ENCODE results near the gene LEF1.

The LEF1 gene

DNA sequence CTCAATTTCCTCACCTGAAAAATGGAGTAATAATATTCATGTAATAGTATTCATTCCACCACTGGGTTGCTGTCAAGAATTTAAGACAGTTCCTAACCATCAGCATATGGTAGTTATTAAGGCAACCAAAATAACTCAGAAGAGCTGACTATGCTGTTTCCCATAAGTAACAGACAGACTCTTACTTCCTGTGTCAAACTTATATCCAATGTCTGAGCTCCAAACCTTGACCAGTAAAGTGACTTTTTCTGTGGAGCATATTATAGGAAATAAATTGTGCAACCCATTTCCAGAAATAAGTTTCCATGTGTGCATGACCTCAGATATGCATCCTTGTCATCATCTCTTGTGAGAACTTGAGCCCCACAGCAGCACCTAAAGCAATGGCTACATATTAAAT is 100.3 kb downstream of the LEF1 start:
- Histone ChIP-seq H2AFZ (ENCODE audit: low read length) (no peak overlapping the region), H3K4ac (ENCODE audit: low read length) (no peak overlapping the region), H2BK120ac (ENCODE audit: low read depth, low read length) (no peak overlapping the region), H4K8ac (ENCODE audit: low read depth, low read length) (no peak overlapping the region), H3K79me1 (ENCODE audit: low read depth, low read length) (no peaks in the 10 kb centered on the region), H3K4me2 (ENCODE audit: insufficient read depth, low read length, poor library complexity, severe bottlenecking) (no peak overlapping the region), H3K18ac (ENCODE audit: low read length) (no peak overlapping the region), H3K36me3 (replicated peaks in 1 of 2; ENCODE audit: control insufficient read depth in 2 of 2, insufficient read depth in 2 of 2, low read length in 2 of 2) (no peaks in the 10 kb centered on the region), H2AK5ac (ENCODE audit: low read depth, low read length) (no peak overlapping the region), H3K14ac (ENCODE audit: low read length) (no peak overlapping the region), H3K23ac (ENCODE audit: low read depth, low read length, poor library complexity) (no peak overlapping the region), H4K91ac (ENCODE audit: low read depth, low read length, poor library complexity) (no peak overlapping the region), H3K9me3 (replicated peaks in 1 of 2; ENCODE audit: control insufficient read depth in 2 of 2, insufficient read depth in 1 of 2, low read depth in 1 of 2, low read length in 2 of 2) (no peaks in the 10 kb centered on the region), H2BK5ac (ENCODE audit: low read length) (no peak overlapping the region), H3K27ac (replicated peaks; ENCODE audit: low read length) (no peak overlapping the region), H2BK15ac (ENCODE audit: low read length) (no peak overlapping the region), H3K27me3 (ENCODE audit: control insufficient read depth in 3 of 3, insufficient read depth in 3 of 3, low read depth in 1 of 3, low read length in 3 of 3) (no peaks in the 10 kb centered on the region), H3K9ac (ENCODE audit: low read depth, low read length, poor library complexity) (no peak overlapping the region), H3K4me3 (ENCODE audit: low read length in 2 of 2) (no peak overlapping the region), H2BK12ac (ENCODE audit: low read length) (no peak overlapping the region), H3K4me1 (ENCODE audit: control insufficient read depth in 2 of 2, insufficient read depth in 1 of 2, low read depth in 1 of 2, low read length in 2 of 2) (no peaks in the 10 kb centered on the region)
- no peak for DNase-seq (ENCODE audit: low spot score)

DNA sequence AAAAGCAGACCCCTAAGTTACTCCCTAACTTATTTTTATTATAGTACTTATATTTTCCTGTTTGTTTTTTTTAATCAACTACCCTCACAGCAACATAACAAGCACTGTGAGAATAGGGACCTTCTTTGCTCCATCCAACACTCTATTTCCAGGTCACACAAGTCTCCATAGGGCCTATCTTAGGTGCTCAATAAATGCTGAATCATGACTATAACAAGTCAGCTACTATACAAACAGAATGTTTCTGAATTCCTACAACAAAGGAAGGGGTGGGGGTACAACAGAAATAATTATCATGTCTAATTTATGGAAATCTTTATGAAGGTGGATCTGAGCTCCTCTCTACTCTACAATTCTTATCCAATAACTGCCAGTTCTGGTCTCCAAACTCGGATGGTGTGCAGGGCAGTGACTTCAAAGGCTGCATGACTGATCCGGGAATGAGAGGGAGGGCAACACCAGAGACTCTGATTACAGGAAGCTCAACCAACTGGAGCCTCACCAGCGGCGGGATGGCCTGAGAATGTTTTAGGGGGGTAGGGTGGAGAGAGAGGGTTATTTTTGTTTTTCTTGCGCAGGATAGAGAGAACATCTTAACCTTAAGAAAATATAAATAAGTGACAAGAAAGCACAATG is 107.9 kb downstream of the LEF1 start:
- no peak for DNase-seq (ENCODE audit: low spot score)
- Histone ChIP-seq H3K36me3 (replicated peaks in 1 of 2; ENCODE audit: control insufficient read depth in 2 of 2, insufficient read depth in 2 of 2, low read length in 2 of 2) (no peaks in the 10 kb centered on the region), H3K23ac (ENCODE audit: low read depth, low read length, poor library complexity) (no peak overlapping the region), H3K18ac (ENCODE audit: low read length) (no peak overlapping the region), H3K4me1 (ENCODE audit: control insufficient read depth in 2 of 2, insufficient read depth in 1 of 2, low read depth in 1 of 2, low read length in 2 of 2) (peaks cover 3 to 4% of the 10 kb centered on the region in 2 donors), H3K4me2 (ENCODE audit: insufficient read depth, low read length, poor library complexity, severe bottlenecking) (no peak overlapping the region), H3K27me3 (ENCODE audit: control insufficient read depth in 3 of 3, insufficient read depth in 3 of 3, low read depth in 1 of 3, low read length in 3 of 3) (no peaks in the 10 kb centered on the region), H2AK5ac (ENCODE audit: low read depth, low read length) (no peak overlapping the region), H3K79me1 (ENCODE audit: low read depth, low read length) (no peaks in the 10 kb centered on the region), H3K14ac (ENCODE audit: low read length) (no peak overlapping the region), H2BK15ac (ENCODE audit: low read length) (no peak overlapping the region), H2BK5ac (ENCODE audit: low read length) (no peak overlapping the region), H2BK12ac (ENCODE audit: low read length) (no peak overlapping the region), H3K9me3 (replicated peaks in 1 of 2; ENCODE audit: control insufficient read depth in 2 of 2, insufficient read depth in 1 of 2, low read depth in 1 of 2, low read length in 2 of 2) (no peaks in the 10 kb centered on the region), H4K8ac (ENCODE audit: low read depth, low read length) (no peak overlapping the region), H4K91ac (ENCODE audit: low read depth, low read length, poor library complexity) (no peak overlapping the region), H3K9ac (ENCODE audit: low read depth, low read length, poor library complexity) (no peak overlapping the region), H2AFZ (ENCODE audit: low read length) (no peak overlapping the region), H3K4ac (ENCODE audit: low read length) (no peak overlapping the region), H2BK120ac (ENCODE audit: low read depth, low read length) (no peak overlapping the region), H3K4me3 (ENCODE audit: low read length in 2 of 2) (no peak overlapping the region), H3K27ac (replicated peaks; ENCODE audit: low read length) (no peak overlapping the region)
- WGBS, 2 donors (ENCODE audit: extremely low coverage in 2 of 2, insufficient read length in 2 of 2, insufficient replicate concordance in 1 of 2) = no CpG with 5 or more reads among the region's 5 CpGs

DNA sequence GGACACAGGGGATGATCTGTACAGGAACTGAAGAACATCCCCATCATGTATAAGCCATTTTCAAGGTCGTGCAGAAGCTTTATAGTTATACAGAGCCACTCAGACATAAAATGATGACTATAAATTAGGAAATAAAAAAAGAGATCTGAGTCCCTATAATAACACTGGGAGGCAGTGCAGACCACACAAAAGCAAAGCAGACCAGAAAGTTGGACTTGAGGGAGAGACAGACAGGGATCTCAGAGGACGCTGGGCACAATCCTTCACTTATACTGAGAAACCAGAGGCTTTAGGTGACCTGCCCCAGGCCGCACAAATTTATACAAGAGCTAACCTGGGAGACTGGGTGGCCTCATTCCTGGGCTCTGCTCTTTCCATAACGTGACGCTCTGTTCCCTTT is 108.6 kb downstream of the LEF1 start:
- Histone ChIP-seq H3K4ac (ENCODE audit: low read length) (no peak overlapping the region), H3K27me3 (ENCODE audit: control insufficient read depth in 3 of 3, insufficient read depth in 3 of 3, low read depth in 1 of 3, low read length in 3 of 3) (no peaks in the 10 kb centered on the region), H4K8ac (ENCODE audit: low read depth, low read length) (no peak overlapping the region), H3K4me1 (ENCODE audit: control insufficient read depth in 2 of 2, insufficient read depth in 1 of 2, low read depth in 1 of 2, low read length in 2 of 2) (peaks cover 3 to 4% of the 10 kb centered on the region in 2 donors), H3K36me3 (replicated peaks in 1 of 2; ENCODE audit: control insufficient read depth in 2 of 2, insufficient read depth in 2 of 2, low read length in 2 of 2) (no peaks in the 10 kb centered on the region), H3K18ac (ENCODE audit: low read length) (no peak overlapping the region), H3K27ac (replicated peaks; ENCODE audit: low read length) (no peak overlapping the region), H3K4me2 (ENCODE audit: insufficient read depth, low read length, poor library complexity, severe bottlenecking) (no peak overlapping the region), H4K91ac (ENCODE audit: low read depth, low read length, poor library complexity) (no peak overlapping the region), H2BK15ac (ENCODE audit: low read length) (no peak overlapping the region), H2BK120ac (ENCODE audit: low read depth, low read length) (no peak overlapping the region), H2BK5ac (ENCODE audit: low read length) (no peak overlapping the region), H2AFZ (ENCODE audit: low read length) (no peak overlapping the region), H3K4me3 (ENCODE audit: low read length in 2 of 2) (no peak overlapping the region), H3K9me3 (replicated peaks in 1 of 2; ENCODE audit: control insufficient read depth in 2 of 2, insufficient read depth in 1 of 2, low read depth in 1 of 2, low read length in 2 of 2) (no peaks in the 10 kb centered on the region), H3K79me1 (ENCODE audit: low read depth, low read length) (no peaks in the 10 kb centered on the region), H3K23ac (ENCODE audit: low read depth, low read length, poor library complexity) (no peak overlapping the region), H3K9ac (ENCODE audit: low read depth, low read length, poor library complexity) (no peak overlapping the region), H3K14ac (ENCODE audit: low read length) (no peak overlapping the region), H2BK12ac (ENCODE audit: low read length) (no peak overlapping the region), H2AK5ac (ENCODE audit: low read depth, low read length) (no peak overlapping the region)
- no CpG with 5 or more reads among the region's 5 CpGs for WGBS, 2 donors (ENCODE audit: extremely low coverage in 2 of 2, insufficient read length in 2 of 2, insufficient replicate concordance in 1 of 2)
- DNase-seq (ENCODE audit: low spot score) = peak; percentile 11

DNA sequence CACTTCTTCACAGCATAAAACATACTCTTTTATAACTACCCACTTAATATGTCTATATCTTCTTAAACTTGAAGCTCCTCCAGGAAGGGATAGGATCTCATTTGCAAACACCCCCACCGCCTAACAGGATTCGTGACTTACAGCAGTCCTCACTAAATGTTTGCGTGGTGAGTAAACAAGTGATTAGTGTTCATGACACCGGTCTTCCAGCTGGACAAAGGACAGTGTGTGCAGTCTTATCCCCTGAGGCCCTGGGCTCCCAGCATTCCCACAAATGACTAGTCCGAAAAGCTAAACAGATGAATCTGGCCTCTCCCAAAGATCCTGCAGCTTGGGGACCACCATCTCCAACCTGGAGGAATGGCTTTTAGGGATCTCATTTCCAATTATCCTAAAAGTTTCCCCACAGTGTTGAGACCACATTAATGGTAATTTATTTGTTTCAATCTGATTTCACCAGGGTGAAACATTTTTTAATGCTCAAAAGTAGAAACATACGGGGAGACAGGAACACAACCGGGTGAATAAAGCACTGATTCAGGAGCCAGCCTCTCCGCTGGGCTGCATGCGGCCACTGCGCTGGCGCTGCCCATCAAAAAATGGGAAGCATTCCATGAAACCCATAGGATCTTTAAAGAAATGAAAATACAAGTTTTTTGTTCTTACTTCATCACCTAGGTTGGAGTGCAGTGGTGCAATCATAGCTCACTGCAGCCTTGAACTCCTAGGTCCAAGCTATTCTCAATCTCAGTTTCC is 109.9 kb downstream of the LEF1 start:
- no peak overlapping the region for H2BK5ac ChIP-seq (ENCODE audit: low read length)
- no peak overlapping the region for H3K27ac ChIP-seq (replicated peaks; ENCODE audit: low read length)
- peaks cover 0 to 3% of the 10 kb centered on the region in 2 donors for H3K36me3 ChIP-seq (replicated peaks in 1 of 2; ENCODE audit: control insufficient read depth in 2 of 2, insufficient read depth in 2 of 2, low read length in 2 of 2)

More for the DNA sequence above, 109.9 kb downstream of the LEF1 start:
- H2AK5ac ChIP-seq (ENCODE audit: low read depth, low read length) = no peak overlapping the region
- H2BK120ac ChIP-seq (ENCODE audit: low read depth, low read length) = no peak overlapping the region
- H3K23ac ChIP-seq (ENCODE audit: low read depth, low read length, poor library complexity) = no peak overlapping the region
- H4K8ac ChIP-seq (ENCODE audit: low read depth, low read length) = no peak overlapping the region
- H3K4me2 ChIP-seq (ENCODE audit: insufficient read depth, low read length, poor library complexity, severe bottlenecking) = no peak overlapping the region
- no peak for DNase-seq (ENCODE audit: low spot score)
- H3K9ac ChIP-seq (ENCODE audit: low read depth, low read length, poor library complexity) = no peak overlapping the region
- no CpG with 5 or more reads among the region's 11 CpGs for WGBS, 2 donors (ENCODE audit: extremely low coverage in 2 of 2, insufficient read length in 2 of 2, insufficient replicate concordance in 1 of 2)
- no peak overlapping the region for H3K18ac ChIP-seq (ENCODE audit: low read length)
- H3K14ac ChIP-seq (ENCODE audit: low read length) = no peak overlapping the region
- no peak overlapping the region for H3K4ac ChIP-seq (ENCODE audit: low read length)
- no peaks in the 10 kb centered on the region for H3K79me1 ChIP-seq (ENCODE audit: low read depth, low read length)
- no peak overlapping the region for H4K91ac ChIP-seq (ENCODE audit: low read depth, low read length, poor library complexity)
- H3K4me1 ChIP-seq (ENCODE audit: control insufficient read depth in 2 of 2, insufficient read depth in 1 of 2, low read depth in 1 of 2, low read length in 2 of 2) = peaks cover 3 to 4% of the 10 kb centered on the region in 2 donors
- no peak overlapping the region for H2BK12ac ChIP-seq (ENCODE audit: low read length)
- H3K9me3 ChIP-seq (replicated peaks in 1 of 2; ENCODE audit: control insufficient read depth in 2 of 2, insufficient read depth in 1 of 2, low read depth in 1 of 2, low read length in 2 of 2) = no peaks in the 10 kb centered on the region
- H2AFZ ChIP-seq (ENCODE audit: low read length) = no peak overlapping the region
- no peak overlapping the region for H2BK15ac ChIP-seq (ENCODE audit: low read length)
- no peaks in the 10 kb centered on the region for H3K27me3 ChIP-seq (ENCODE audit: control insufficient read depth in 3 of 3, insufficient read depth in 3 of 3, low read depth in 1 of 3, low read length in 3 of 3)
- no peak overlapping the region for H3K4me3 ChIP-seq (ENCODE audit: low read length in 2 of 2)
